Ishikawa (cell line): Measurements from ENCODE around the gene CELSR2.

ENCODE experiments used
- CEBPB ChIP-seq: IDR thresholded peaks from 2 replicates; pipeline ENCODE4 v1.6.1; 2012
- CREB1 ChIP-seq: IDR thresholded peaks from 2 replicates; pipeline ENCODE4 v1.6.1; 2012; ENCODE audit warnings: low read depth
- EGR1 ChIP-seq: IDR thresholded peaks from 2 replicates; pipeline ENCODE4 v1.6.1; 2012
- EP300 ChIP-seq: IDR thresholded peaks from 2 replicates; pipeline ENCODE4 v1.6.1; 2012; ENCODE audit warnings: borderline replicate concordance
- FOXM1 ChIP-seq: IDR thresholded peaks from 2 replicates; pipeline ENCODE4 v1.6.1; 2012; ENCODE audit warnings: low read depth, borderline replicate concordance
- MAX ChIP-seq: IDR thresholded peaks from 2 replicates; pipeline ENCODE4 v1.6.1; 2012
- NFIC ChIP-seq: IDR thresholded peaks from 2 replicates; pipeline ENCODE4 v1.6.1; 2012
- RAD21 ChIP-seq: IDR thresholded peaks from 2 replicates; pipeline ENCODE4 v1.6.1; 2012; ENCODE audit warnings: low read depth
- REST ChIP-seq: IDR thresholded peaks from 2 replicates; pipeline ENCODE4 v1.6.1; 2012; ENCODE audit warnings: low read depth, mild to moderate bottlenecking
- TAF1 ChIP-seq: IDR thresholded peaks from 2 replicates; pipeline ENCODE4 v1.6.1; 2012; ENCODE audit warnings: low read depth, mild to moderate bottlenecking
- TCF12 ChIP-seq: IDR thresholded peaks from 2 replicates; pipeline ENCODE4 v1.6.1; 2012; ENCODE audit warnings: low read depth
- TEAD4 ChIP-seq: IDR thresholded peaks from 2 replicates; pipeline ENCODE4 v1.6.1; 2012
- USF1 ChIP-seq: IDR thresholded peaks from 2 replicates; pipeline ENCODE4 v1.6.1; 2012
- YY1 ChIP-seq: IDR thresholded peaks from 2 replicates; pipeline ENCODE4 v1.6.1; 2012; ENCODE audit warnings: low read depth
- ZBTB7A ChIP-seq: IDR thresholded peaks from 2 replicates; pipeline ENCODE4 v1.6.1; 2012; ENCODE audit warnings: low read depth

CELSR2 gene

GRCh38 chr1:109263234-109263596 is 13.9 kb downstream of the CELSR2 start:
- no peak for TF ChIP-seq ZBTB7A
- no peak for TF ChIP-seq RAD21
- TF ChIP-seq TCF12 = no peak; the same call in 1 of the 2 replicates
- TF ChIP-seq TEAD4 = no peak
- no peak for TF ChIP-seq CREB1
- TF ChIP-seq USF1 = no peak
- TF ChIP-seq MAX = no peak
- no peak for TF ChIP-seq FOXM1
- TF ChIP-seq REST = no peak
- no peak for TF ChIP-seq CEBPB
- no peak for TF ChIP-seq EP300
- no peak for TF ChIP-seq YY1
- no peak for TF ChIP-seq TAF1
- no peak for TF ChIP-seq EGR1
- no peak for TF ChIP-seq NFIC

GRCh38 chr1:109263597-109264378 is 14.4 kb downstream of the CELSR2 start:
- TF ChIP-seq CEBPB = no peak
- TF ChIP-seq NFIC = no peak
- peak; percentile 70 for TF ChIP-seq TCF12
- peak; percentile 90 for TF ChIP-seq RAD21
- TF ChIP-seq ZBTB7A = no peak; the same call in 1 of the 2 replicates
- TF ChIP-seq TEAD4 = peak; percentile 46; the same call in 1 of the 2 replicates
- no peak for TF ChIP-seq REST
- no peak for TF ChIP-seq CREB1
- TF ChIP-seq YY1 = 0 out of 2 replicates have a peak, but pooled peaks have one; percentile 49
- TF ChIP-seq USF1 = 0 out of 2 replicates have a peak, but pooled peaks have one; percentile 37
- TF ChIP-seq MAX = peak; percentile 98
- TF ChIP-seq TAF1 = no peak
- TF ChIP-seq EGR1 = no peak
- no peak; the same call in 1 of the 2 replicates for TF ChIP-seq EP300

GRCh38 chr1:109264379-109264755 is 15.0 kb downstream of the CELSR2 start:
- TF ChIP-seq USF1 = no peak
- TF ChIP-seq CREB1 = no peak
- TF ChIP-seq EGR1 = no peak
- TF ChIP-seq NFIC = no peak
- TF ChIP-seq FOXM1 = no peak
- TF ChIP-seq REST = no peak
- no peak for TF ChIP-seq TAF1
- TF ChIP-seq TEAD4 = no peak
- no peak for TF ChIP-seq CEBPB
- TF ChIP-seq ZBTB7A = no peak
- TF ChIP-seq YY1 = no peak
- TF ChIP-seq TCF12 = no peak
- no peak for TF ChIP-seq MAX
- TF ChIP-seq RAD21 = no peak
- TF ChIP-seq EP300 = no peak
